DOHH2 (cell line): Measurements from ENCODE around the gene CCDC69.
A peak's percentile ranks its signal among the peaks of the same experiment; 100 is the strongest.

Experiments used
- H3F3A ChIP-seq: fragments of 200-600 bp; sonication (generic), shearing (Covaris generic); 2 replicates; pipeline ENCODE4 v1.6.0; 2016; ENCODE audit warnings: antibody characterized with exemption, mild to moderate bottlenecking; ENCODE audit not compliant: control insufficient read depth, insufficient read depth
- H3K27ac ChIP-seq: fragments of 200-600 bp; sonication (generic); 2 replicates; pipeline ENCODE4 v1.5.1; 2014; ENCODE audit warnings: low read depth, mild to moderate bottlenecking, low read length, moderate library complexity
- H3K27me3 ChIP-seq: fragments of 200-600 bp; sonication (generic); 2 replicates; pipeline ENCODE4 v1.6.1; 2014; ENCODE audit warnings: mild to moderate bottlenecking, low read length, mixed read lengths; ENCODE audit not compliant: control insufficient read depth
- H3K36me3 ChIP-seq: fragments of 200-600 bp; sonication (generic); 2 replicates; pipeline ENCODE4 v1.6.1; 2014; ENCODE audit warnings: mild to moderate bottlenecking, low read length, moderate library complexity, mixed read lengths; ENCODE audit not compliant: control insufficient read depth
- H3K4me1 ChIP-seq: fragments of 200-600 bp; sonication (generic); 2 replicates; pipeline ENCODE4 v1.6.1; 2014; ENCODE audit warnings: mild to moderate bottlenecking, low read length, mixed read lengths; ENCODE audit not compliant: control insufficient read depth
- H3K4me2 ChIP-seq: fragments of 200-600 bp; sonication (generic); 2 replicates; pipeline ENCODE4 v1.6.0; 2014; ENCODE audit warnings: mild to moderate bottlenecking, low read length, moderate library complexity
- H3K4me3 ChIP-seq: fragments of 200-600 bp; sonication (generic); 2 replicates; pipeline ENCODE4 v1.5.1; 2014; ENCODE audit warnings: mild to moderate bottlenecking, low read length, mixed read lengths
- H3K79me2 ChIP-seq: fragments of 200-600 bp; sonication (generic); 2 replicates; pipeline ENCODE4 v1.6.1; 2014; ENCODE audit warnings: mild to moderate bottlenecking, low read length, mixed read lengths; ENCODE audit not compliant: control insufficient read depth
- H3K9me2 ChIP-seq: fragments of 200-600 bp; sonication (generic); replicated peaks from 2 replicates; pipeline ENCODE4 v1.6.1; 2014; ENCODE audit warnings: mild to moderate bottlenecking, low read length, mixed read lengths; ENCODE audit not compliant: control insufficient read depth
- H3K9me3 ChIP-seq: fragments of 200-600 bp; sonication (generic); 2 replicates; pipeline ENCODE4 v1.6.1; 2014; ENCODE audit warnings: antibody characterized with exemption, low read length, mixed read lengths; ENCODE audit not compliant: control insufficient read depth, insufficient read depth
- H4K20me1 ChIP-seq: fragments of 200-600 bp; sonication (generic); 2 replicates; pipeline ENCODE4 v1.6.0; 2014; ENCODE audit warnings: low read depth, mild to moderate bottlenecking, antibody characterized with exemption, low read length, moderate library complexity; ENCODE audit not compliant: control insufficient read depth, insufficient read depth
- EZH2phosphoT487 ChIP-seq: fragments of 200-600 bp; sonication (generic); IDR thresholded peaks from 2 replicates; pipeline ENCODE4 v1.6.1; 2017; ENCODE audit warnings: borderline replicate concordance, mild to moderate bottlenecking, antibody characterized with exemption, low read length, moderate library complexity, mixed read lengths
- TF ChIP-seq, protein P1 (sequence below): fragments of 200-600 bp; sonication (generic); IDR thresholded peaks from one replicate; pipeline ENCODE4 v1.5.1; 2014; ENCODE audit warnings: antibody characterized with exemption, mild to moderate bottlenecking, low read depth, low read length; ENCODE audit not compliant: poor library complexity, severe bottlenecking

Gene CCDC69, protein sequence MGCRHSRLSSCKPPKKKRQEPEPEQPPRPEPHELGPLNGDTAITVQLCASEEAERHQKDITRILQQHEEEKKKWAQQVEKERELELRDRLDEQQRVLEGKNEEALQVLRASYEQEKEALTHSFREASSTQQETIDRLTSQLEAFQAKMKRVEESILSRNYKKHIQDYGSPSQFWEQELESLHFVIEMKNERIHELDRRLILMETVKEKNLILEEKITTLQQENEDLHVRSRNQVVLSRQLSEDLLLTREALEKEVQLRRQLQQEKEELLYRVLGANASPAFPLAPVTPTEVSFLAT

DNA sequence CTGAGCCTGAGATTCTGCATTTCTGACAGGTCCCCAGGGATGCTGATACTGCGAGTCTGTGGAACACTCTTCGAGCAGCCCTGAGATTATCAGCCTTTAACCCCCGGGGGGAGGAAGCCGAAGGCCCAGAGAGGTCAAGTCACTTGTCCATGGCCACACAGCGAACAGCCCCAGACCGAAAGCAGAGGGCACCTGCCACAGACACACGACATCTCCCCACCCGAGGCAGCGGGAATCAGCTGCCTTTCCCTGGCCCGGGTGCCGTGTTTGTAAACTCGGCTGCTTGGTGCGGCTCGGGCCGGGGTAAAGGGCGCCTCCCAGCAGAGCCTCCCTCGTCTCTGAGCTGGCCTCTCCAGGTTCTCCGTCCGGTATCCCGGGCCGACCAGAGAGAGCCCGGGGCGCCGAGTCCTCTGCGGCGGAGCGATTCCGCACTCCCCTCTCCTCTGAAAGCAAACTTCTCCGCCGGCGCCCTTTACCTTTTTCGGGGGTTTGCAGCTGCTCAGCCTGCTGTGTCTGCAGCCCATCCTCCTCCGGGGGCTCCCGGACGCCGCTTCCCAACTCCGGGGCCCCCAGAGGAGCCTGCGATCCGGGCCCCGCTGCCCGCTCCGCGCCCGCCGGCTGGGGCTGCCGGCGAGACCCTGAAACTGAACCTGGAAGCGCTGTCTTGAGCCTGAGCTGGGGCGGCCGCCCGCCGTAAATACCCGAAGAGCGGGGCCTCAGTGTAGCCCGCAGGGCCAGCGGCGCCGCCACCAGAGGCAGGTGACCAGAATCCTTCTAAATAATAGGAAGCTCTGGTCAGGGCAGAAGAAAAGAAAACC is at the start of gene CCDC69:
Gene CCDC69 (minus strand): TSS at position 646 of the 818 bp plus-strand sequence. CDS start 122 bp downstream, at position 524.
- no peaks in the 10 kb centered on the region; the same call in 1 of the 2 replicates for H4K20me1 ChIP-seq
- H3K4me3 ChIP-seq: peak within 1 kb of the TSS; percentile 95
- H3K4me2 ChIP-seq: peak within 1 kb of the TSS; percentile 95
- peaks cover 40% of the 10 kb centered on the region for H3F3A ChIP-seq
- H3K36me3 ChIP-seq: peaks cover 52% of the 10 kb centered on the region
- H3K79me2 ChIP-seq: peaks cover 52% of the 10 kb centered on the region
- TF ChIP-seq, protein P1, sequence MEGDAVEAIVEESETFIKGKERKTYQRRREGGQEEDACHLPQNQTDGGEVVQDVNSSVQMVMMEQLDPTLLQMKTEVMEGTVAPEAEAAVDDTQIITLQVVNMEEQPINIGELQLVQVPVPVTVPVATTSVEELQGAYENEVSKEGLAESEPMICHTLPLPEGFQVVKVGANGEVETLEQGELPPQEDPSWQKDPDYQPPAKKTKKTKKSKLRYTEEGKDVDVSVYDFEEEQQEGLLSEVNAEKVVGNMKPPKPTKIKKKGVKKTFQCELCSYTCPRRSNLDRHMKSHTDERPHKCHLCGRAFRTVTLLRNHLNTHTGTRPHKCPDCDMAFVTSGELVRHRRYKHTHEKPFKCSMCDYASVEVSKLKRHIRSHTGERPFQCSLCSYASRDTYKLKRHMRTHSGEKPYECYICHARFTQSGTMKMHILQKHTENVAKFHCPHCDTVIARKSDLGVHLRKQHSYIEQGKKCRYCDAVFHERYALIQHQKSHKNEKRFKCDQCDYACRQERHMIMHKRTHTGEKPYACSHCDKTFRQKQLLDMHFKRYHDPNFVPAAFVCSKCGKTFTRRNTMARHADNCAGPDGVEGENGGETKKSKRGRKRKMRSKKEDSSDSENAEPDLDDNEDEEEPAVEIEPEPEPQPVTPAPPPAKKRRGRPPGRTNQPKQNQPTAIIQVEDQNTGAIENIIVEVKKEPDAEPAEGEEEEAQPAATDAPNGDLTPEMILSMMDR: peak; percentile 26
- TF ChIP-seq EZH2phosphoT487: no peak
- no peaks in the 10 kb centered on the region for H3K27me3 ChIP-seq
- H3K4me1 ChIP-seq: peaks cover 72% of the 10 kb centered on the region
- no peaks in the 10 kb centered on the region for H3K9me2 ChIP-seq
- no peaks in the 10 kb centered on the region for H3K9me3 ChIP-seq
- peak within 1 kb of the TSS; percentile 98 for H3K27ac ChIP-seq

DNA sequence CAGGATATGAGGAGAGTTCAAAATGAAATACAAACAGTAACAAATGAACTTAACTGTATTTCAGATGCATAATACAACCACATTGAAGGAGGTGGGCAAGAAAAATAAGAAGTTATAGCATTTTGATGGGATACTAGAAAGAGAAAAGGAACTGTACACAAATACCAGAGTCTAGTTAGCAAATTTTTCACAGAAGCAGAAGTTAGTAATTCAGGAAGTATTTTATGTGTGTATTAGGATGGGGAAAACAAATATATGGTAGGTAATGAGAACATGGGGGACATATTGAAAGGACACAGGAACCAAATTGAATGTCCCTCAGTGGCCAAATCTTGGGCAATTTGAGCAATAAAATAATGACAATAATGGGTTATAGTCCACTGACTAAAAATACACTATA is 47.4 kb upstream of the CCDC69 start:
- Histone ChIP-seq H3K4me1 (no peaks in the 10 kb centered on the region), H3K79me2 (no peaks in the 10 kb centered on the region), H3K27ac (no peak overlapping the region), H3K4me3 (no peak overlapping the region), H3K9me2 (no peaks in the 10 kb centered on the region), H3F3A (no peaks in the 10 kb centered on the region), H3K9me3 (no peaks in the 10 kb centered on the region), H4K20me1 (no peaks in the 10 kb centered on the region), H3K36me3 (peaks cover 40% of the 10 kb centered on the region), H3K27me3 (0 out of 2 replicates have a peak, but pooled peaks cover 6% of the 10 kb centered on the region), H3K4me2 (no peak overlapping the region)
- no peak for TF ChIP-seq EZH2phosphoT487
- TF ChIP-seq, protein P1: no peak

DNA sequence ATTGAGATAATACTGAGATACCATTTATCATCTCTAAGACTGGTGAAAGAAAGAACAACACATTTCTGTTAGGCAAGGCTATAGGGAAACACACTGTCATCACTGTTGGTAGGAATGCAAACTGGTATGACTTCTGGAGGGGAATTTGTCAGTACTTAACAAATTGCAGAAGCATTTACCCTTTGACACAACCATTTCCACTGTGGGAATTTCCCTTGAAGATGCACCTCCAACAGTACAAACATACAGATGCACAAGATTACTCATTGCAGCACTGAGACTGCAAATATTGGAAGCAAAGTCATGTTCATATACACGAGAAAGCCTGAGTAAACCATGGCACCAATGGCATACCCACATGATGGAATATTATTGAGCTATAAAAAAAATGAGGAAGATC is 46.7 kb upstream of the CCDC69 start:
- Histone ChIP-seq H3F3A (no peaks in the 10 kb centered on the region), H3K79me2 (no peaks in the 10 kb centered on the region), H3K27ac (no peak overlapping the region), H3K27me3 (0 out of 2 replicates have a peak, but pooled peaks cover 6% of the 10 kb centered on the region), H3K4me3 (no peak overlapping the region), H3K9me3 (no peaks in the 10 kb centered on the region), H3K36me3 (peaks cover 46% of the 10 kb centered on the region), H3K4me1 (no peaks in the 10 kb centered on the region), H3K9me2 (no peaks in the 10 kb centered on the region), H3K4me2 (no peak overlapping the region), H4K20me1 (no peaks in the 10 kb centered on the region)
- TF ChIP-seq, protein P1: no peak
- no peak for TF ChIP-seq EZH2phosphoT487
